ENCODE data around the gene GRID2.

Gene GRID2

DNA sequence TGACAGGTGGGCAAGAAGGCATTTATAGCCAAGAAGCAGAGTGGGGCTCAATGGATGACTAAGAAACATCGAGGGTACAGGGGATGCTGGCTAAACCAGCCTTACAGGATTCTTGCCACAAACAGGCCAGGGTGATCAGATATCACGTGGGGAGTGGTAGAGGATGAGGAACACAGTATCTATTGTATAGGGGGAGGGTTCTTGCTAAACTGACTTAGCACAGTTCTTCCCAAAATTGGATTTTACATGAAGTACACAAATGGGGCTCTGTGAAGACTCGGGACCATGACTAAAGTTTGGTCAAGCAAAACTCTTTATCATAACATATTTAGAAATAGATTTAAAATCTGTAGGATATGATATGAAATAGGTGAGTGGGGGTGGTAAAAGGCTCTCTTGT is 1380.8 kb downstream of the GRID2 start:
- no peak for DNase-seq (ENCODE audit: low spot score)

DNA sequence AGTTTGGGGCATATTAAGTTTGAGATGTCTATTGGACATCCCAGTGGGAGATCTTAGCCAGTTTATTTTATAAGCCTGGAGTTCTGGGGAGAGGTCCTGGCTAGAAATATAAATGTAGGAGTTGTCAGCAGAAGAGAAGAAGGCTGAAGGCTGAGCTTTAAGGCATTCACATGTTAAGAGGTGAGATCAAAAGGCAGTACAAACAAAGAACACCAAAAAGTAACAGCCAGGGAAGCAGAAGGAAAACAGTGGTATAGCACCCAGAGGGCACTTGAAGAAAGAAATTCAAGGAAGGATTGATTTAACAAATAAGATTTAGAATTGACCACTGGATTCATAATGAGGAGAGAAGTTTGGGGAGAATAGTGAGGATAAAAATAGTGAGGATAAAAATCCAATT is 1383.5 kb downstream of the GRID2 start:
- DNase-seq (ENCODE audit: low spot score) = no peak

DNA sequence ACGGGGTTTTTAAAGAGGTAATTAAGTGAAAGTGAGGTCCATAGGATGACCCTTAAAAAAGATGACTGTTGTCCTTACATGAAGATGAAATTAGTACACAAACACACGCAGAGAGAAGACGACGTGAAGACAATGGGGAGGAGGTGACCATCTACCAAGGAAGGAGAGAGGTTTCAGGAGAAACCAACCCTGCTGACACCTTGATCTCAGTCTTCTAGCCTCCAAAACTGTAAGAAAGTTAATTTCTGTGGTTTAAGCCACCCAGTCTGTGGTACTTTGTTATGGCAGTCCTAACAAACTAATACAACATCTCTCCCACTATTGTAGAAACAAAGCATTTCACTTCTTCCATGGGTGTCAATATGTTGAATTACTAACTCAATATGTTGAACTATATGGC is 1385.2 kb downstream of the GRID2 start:
- no peak for DNase-seq (ENCODE audit: low spot score)

DNA sequence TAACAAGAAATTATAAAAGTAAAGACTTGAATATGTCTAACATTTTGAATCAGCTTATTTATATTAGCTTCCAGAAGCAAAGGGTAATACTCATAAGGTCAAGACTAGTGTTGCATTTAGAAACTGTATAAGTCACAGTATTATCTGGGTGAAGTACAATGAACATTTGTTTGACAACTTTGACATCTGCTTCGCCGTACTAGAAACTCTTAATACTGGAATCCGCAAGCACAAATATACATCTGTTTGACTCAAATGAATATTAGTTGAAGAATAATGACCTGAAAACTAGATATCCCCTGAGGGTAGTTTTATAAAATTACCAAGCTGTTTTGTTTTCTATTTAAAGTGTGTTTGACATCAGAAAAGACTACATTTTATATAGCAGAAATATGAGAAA is 1389.4 kb downstream of the GRID2 start:
- no peak for DNase-seq (ENCODE audit: low spot score)

DNA sequence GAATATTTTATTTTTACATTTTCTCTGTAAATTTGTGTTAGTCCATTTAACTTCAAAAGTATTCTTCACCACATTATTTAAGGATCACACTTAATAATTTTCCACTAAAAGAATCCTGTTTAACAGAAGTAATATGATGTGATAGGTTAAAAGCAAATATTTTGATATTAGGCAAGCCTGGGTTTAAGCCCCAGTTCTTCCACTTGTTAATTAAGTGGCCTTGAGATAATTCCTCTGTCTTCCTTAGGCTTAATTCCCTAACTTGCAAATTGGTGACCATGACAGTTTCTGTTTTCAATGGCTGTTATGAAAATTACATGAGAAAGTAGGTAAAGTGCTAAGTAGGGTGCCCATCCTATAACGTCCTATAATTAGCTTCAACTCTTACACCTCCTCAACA is 1394.9 kb downstream of the GRID2 start:
- DNase-seq (ENCODE audit: low spot score) = no peak

DNA sequence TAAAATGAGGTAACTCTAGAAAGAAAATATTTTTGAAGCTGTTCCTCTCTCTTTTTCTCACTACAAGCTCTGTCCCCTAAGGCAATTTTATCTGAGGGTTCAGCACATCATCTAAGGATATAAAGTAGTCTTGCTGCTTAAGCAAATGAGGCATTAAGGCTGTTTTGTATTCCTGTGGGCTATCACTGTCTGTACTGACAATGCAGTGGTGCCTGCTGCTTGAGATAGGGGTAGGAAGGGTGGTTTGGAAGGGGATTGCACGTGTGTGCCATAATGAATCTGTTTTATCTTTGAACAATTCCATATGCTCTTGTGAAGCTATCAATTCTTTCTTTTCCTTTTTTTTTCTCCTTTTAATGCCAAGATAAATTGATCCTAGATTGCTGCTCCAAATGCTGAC is 1396.8 kb downstream of the GRID2 start:
- DNase-seq (ENCODE audit: low spot score) = no peak

DNA sequence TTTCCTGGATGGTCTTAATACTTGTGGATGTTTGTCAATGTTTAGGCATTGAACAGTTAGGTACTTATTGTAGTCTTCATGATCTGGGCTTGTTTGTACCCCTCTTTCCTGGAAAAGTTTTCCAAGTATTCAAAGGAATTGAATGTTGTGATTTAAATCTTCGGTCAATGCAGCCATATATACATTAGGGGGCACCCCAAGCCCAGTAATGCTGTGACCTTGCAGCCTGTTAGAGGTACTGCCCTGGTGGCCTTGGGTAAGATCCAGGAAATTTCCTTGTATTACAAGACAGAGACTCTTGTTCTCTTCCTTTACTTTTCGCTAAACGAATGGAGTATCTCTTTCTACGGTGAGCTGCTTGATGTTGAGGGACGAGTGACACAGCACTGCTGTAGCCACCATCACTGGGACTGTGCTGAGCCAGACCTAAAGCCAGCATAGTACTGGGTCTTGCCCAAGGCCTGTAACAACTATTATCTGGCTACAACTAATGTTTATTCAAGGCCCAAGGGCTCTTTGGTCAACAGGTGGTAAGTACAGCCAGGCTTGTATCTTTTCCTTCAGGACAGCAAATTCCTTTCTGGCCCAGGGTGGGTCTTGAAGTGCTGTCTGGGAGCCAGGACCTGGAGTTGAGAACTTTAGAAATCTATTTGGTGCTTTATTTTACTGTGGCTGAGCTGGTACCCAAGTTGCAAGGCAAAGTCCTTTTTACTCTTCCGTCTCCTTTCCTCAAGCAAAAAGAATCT is 1406.5 kb downstream of the GRID2 start:
- DNase-seq (ENCODE audit: low spot score) = peak; percentile 10

DNA sequence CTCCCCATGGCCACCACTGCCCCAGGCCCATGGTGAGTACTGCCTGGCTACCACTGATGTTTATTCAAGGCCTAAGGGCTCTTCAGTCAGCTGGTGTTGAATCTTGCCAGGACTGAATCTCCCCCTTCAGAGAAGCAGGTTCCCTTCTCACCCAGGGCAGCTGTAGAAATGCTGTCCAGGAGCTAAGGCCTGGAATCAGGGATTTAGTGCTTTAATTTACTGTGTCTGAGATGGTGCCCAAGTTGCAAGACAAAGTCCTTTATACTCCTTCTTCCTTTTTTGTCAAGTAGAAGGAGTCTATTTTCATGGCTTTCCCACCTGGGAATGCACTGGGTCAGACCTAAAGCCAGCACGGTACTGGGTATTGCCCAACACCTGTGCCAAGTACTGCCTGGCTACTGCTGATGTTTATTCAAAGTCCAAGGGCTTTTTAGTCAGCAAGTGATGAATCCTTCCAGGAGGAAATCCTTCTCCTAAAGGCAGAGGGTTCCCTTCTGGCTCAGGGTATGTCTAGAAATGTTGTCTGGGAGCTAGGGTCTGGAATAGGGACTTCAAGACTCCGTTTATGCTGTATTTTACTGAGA is 1407.2 kb downstream of the GRID2 start:
- DNase-seq (ENCODE audit: low spot score) = no peak

DNA sequence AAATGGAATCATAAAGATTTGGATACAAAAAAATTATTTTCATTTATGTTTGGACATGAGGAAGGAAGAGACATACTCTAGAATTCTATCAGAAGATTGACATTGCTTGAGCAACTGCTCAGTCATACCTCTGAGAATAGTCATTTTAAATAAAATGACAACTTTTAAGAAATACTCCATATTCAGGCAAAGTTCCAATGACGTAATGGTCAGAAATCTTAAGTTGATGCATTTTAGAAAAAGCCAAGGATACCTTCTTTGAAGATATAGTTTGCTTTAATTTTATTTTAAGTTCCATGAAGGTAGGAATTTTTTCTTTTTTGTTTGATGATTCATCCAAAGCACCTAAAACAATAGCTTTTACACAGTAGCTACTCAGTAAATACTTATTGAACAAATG is 1414.5 kb downstream of the GRID2 start:
- DNase-seq (ENCODE audit: low spot score) = no peak

DNA sequence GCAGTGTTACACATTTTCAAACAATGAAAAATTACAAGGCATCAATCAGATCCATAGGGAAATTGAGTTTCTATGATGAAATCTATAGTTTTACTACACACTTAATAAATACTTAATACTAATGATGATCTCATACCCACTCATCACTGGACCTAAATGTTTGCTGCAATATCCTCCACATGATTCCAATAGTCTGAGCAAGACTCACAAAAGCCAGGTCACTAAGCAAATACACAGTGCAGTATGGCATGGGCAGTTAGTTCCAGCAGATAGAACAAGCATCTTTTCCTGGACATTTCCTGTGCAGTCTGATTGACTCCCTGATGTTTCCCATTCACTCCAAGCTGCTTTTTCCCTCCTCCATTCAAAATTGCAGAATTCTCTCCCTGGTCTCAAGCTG is 1415.8 kb downstream of the GRID2 start:
- peak; percentile 67 for DNase-seq (ENCODE audit: low spot score)

DNA sequence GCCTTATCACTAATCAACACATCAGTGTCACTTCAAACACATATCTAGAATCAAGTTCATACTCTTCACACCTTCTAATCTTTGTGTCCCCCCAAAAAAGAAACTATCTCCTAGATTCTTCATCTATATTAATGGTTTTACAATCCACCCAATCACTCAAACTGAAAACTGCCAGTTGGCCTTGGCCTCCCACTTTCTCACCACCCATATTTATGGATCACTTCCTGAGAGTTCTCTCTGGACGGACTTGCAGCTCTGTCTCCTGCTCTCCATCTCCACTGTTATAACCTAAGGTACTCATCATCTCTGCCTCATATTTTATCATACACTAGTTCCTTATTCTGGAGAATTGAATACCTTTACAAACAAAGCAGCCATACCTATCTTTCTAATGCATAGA is 1418.7 kb downstream of the GRID2 start:
- DNase-seq (ENCODE audit: low spot score) = no peak

DNA sequence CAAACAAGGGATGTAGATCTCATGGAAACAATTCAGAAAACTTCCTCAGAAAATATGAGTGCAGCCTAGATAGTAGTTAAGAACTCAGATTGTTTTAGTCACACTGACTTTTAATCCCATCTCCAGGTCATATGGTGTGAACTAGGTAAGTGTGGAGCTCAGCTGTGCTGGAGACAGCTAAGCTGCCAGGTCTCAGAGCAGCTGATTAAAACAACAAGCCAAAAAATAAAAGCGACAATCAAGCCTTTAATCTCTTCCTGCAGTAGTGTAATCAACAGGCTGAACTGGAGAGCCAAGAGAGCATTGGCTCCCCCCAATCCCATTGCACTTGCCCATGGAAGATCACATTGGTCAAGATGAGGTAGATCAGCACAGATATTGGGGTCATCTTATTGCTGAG is 1426.5 kb downstream of the GRID2 start:
- DNase-seq (ENCODE audit: low spot score) = no peak

DNA sequence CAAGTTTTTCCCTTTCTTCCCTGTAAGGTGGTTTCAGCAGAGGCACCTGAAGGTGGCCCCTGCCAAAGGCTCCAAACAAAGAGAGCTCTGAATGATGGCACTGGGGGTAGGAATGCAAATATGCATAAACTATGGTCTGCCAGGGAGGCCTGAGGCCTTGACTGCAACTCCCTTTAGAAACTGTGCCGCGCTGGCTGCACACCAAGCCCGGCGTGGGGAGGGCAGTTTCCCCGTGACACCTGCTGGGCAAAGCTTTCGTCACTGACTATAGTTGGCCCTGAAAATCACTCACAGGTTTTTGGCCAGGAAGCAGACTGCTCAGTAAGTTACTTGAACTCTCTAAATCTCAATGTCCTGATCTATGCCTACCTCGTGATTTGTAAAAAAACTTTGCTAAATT is 1427.0 kb downstream of the GRID2 start:
- peak; percentile 2 for DNase-seq (ENCODE audit: low spot score)

DNA sequence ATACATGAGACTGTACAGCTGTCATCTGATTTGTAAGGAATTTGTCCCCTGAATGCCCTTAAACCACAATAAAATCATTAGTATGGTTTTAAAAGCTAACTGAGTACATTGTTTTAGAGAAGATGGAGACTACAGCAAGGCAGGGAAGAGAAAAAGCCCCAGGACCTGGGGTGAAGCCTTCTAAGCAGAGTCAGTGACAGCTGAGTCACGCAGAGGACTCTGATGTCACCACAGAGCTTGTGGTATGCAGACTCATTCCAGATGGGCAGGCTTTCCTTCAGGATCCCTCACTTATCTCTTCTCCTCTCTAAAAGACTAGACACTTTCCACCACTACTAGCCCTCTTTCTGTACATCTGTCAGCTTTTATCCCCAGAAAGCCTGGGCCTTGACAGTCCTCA is 1427.7 kb downstream of the GRID2 start:
- DNase-seq (ENCODE audit: low spot score) = peak; percentile 40

DNA sequence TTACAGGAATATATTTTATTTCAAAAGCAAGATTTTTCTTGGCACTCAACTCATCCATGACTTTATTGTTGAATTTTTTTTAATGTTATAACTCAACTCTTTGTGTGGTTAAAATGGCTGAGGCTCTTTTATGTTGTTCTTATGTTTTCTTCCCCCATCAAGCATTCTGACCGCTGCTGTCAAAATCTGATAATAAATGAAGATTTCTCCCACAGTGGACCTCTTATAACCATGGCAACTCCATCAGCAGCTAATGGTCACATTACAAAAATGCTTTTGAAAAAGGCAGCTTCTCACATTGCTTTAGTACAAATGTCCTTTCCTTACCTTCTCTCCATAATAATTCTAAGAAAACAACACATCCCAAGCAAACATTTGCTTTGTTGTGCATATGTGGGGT is 1428.7 kb downstream of the GRID2 start:
- DNase-seq (ENCODE audit: low spot score) = no peak

DNA sequence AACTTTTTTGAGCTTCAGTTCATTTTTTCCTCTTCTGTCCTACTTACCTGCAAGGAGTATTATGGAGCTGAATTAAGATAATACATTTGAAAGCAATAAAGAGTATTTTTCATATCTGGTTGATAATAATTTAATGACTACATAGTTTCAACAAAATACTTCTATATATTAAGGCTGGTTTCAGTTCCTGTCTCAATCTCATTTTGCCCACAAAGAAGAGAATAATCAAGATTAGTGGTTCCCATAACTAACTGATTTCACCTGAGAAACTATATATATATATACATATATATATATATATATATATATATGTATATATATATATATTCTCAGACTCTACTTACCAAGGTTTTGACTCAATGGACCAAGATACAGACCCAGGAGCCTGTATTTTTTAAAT is 1437.1 kb downstream of the GRID2 start:
- DNase-seq (ENCODE audit: low spot score) = no peak

DNA sequence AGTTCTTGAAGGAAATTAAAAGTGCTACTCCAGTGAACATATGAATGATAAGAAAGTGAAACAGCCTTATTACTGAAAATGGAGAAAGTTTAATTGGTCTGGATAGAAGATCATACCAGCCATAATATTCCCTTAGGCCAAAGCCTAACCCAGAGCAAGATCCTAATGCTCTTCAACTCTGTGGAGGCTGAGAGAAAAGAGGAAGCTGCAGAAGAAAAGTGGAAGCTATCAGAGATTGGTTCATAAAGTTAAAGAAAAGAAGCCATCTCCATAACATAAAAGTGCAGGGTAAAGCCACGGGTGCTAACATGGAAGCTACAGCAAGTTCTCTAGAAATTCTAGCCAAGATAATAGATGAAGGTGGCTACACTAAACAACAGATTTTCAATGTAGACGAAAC is 1439.3 kb downstream of the GRID2 start:
- DNase-seq (ENCODE audit: low spot score) = no peak

DNA sequence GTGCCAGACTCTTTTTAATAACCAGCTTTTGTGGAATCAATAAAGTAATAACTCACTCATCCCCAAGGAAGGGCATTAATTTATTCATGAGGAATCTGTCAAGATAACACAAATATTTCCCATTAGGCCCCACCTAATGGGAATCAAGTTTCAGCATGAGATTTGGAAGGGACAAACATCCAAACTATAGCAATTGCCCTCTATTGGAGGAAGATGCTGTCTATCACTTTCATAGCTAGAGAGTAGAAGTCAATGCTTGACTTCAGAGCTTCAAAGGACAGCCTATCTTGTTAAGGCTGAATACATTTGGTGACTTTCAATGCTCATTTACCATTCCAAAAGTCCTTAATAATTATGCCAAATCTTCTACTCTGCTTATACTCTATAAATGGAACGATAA is 1439.9 kb downstream of the GRID2 start:
- DNase-seq (ENCODE audit: low spot score) = no peak

DNA sequence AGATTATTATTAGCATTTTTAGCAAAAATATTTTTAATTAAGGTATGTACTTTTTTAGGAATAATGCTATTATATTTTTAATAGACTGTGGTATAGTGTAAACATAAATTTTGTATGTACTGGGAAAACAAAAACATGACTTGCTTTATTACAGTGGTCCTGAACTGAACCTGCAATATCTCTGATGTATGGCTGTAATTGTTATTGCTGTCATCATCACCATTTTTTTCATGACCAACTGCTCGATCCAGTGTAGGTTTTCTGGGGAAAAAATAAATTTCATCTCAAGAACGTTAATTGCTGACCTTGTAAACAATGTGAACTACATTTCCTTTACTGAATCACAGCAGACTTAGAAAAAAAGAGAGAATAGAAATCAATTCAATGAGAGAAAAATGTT is 1441.2 kb downstream of the GRID2 start:
- no peak for DNase-seq (ENCODE audit: low spot score)

DNA sequence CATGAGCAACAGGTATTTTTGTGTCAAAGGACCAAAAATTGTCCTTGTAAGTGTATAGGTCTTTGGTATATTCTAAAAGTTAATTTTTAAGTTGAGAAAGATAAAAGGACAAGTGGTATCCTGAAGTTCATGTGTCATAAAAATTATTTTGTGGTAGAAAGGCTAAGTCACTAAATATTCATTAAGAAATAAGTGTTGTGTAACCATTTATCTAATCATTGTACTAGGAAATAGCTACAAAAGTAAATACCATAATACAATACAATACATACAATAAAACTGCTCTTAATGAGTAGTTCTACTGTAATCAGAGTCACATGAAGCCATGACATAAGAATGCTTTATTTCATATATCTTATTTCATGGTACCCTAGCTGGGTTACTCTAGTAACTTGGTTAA is 1442.3 kb downstream of the GRID2 start:
- DNase-seq (ENCODE audit: low spot score) = no peak

DNA sequence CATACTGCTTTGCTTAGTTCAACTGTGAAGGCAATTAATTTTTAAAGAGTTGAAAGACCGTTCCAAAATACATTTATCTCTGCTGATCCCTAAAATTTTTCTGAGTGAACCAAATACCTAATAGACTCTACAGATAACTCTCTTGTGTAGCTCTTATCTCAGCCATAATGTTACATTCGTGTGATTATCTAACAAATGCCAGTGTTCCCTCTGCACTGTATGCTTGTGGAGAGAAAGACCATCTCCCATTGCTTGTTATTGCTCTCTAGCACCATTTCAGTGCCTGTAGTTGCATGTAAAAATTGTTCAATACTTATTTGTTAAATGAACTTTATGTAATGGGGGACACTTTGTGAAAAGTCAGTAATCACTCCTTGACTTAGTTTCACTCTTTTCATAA is 1443.5 kb downstream of the GRID2 start:
- no peak for DNase-seq (ENCODE audit: low spot score)

DNA sequence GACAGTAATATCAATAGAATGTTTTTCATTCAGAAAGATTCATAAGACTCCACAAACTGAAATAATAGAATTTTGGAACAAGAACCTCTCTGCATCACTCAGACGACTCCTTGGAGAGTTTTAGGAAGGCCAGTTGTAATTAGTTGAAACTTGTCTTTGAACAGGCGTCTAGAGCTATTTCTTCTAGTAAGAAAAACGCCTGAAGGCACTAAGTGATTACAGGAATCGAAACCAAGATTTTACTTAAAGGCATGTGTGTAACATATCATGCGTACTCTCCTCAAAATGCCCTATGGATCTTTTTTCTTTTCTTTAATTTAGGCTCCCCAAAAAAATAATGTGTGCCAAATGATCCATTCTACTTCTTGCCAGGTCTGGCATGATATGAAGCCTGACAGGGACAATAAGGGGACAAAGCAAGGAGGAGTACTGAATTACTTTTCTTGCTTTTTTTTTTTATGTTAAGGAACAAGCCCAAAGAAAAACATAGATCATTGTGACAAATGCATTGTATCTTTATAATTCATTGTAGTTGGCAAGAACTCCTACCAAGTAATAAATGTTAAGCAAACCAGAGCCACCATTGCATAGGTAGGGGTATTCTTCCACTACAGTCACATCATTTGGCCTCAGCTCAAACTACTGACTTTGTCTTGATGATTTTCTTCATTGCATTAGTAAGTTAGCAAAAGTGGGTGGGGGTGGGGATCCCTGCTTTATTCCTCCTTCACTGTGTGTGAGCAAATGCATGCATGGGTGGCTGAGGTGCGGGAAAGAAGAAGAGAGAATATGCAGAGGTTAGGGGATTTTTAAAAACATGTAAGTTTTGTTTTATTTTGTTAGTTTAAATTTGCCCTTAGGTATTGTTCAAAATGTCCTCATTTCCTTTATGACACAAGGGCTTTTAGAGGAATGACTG is 1444.9 kb downstream of the GRID2 start:
- no peak for DNase-seq (ENCODE audit: low spot score)

DNA sequence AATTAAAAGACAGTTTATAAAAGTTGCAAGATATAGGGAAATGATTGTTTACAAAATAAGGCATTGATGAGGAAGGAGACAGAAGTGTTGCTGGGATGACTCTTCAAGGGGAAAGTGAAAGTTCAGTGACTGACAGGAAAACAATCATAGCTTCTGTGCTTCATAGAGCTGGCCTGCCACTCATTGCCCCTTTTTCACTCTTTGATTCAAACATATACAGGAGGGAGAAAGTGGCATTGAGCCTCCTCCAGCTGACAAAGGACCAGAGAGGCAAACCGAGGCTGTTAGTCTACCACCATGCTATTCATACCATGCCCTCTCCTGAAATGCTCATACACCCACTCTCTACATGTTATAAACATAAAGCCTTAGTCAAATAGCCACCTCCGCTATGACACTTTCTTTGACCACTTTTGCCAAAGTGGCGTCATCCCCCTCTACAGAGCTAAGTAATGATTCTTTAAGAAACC is 1445.6 kb downstream of the GRID2 start:
- DNase-seq (ENCODE audit: low spot score) = peak; percentile 2

Measured in kidney tubule cell (primary cell).